Astrocyte (in vitro differentiated cells and primary cell): ENCODE results near the gene POLR2L.

ENCODE experiments used
- CTCF ChIP-seq: IDR thresholded peaks from 2 replicates; pipeline ENCODE4 v1.5.1; 2011; ENCODE audit warnings: low read depth, mild to moderate bottlenecking, inconsistent platforms, low read length, moderate library complexity; ENCODE audit not compliant: insufficient read depth
- EZH2 ChIP-seq: IDR thresholded peaks from 2 replicates; pipeline ENCODE4 v1.6.1; 2012; ENCODE audit warnings: mild to moderate bottlenecking, low read length, inconsistent platforms; ENCODE audit not compliant: insufficient read depth

- TF ChIP-seq CTCF (no peak), EZH2 (no peak)
These were observed 16.7 kb downstream of the POLR2L start for GRCh38 chr11:825366-826226.
